BLaER1 treated with 17β-estradiol and CSF1 and Interleukin-3, amounts not matched to agents 10 nM and 100 nM (cell line): ENCODE data around the gene RBFOX1.

Source experiments
- H3K27ac ChIP-seq, 11 experiments: shearing (Covaris generic); formaldehyde crosslinking; 2 replicates each; pipeline ENCODE4 v1.8.1; 2022
- H3K27me3 ChIP-seq, 11 experiments: shearing (Covaris generic); formaldehyde crosslinking; 2 replicates each; pipeline ENCODE4 v1.8.1; 2022
- H3K36me3 ChIP-seq, 11 experiments: shearing (Covaris generic); formaldehyde crosslinking; 2 replicates each; pipeline ENCODE4 v1.8.1; 2022
- H3K4me1 ChIP-seq, 10 experiments: shearing (Covaris generic); formaldehyde crosslinking; 2 replicates each; pipeline ENCODE4 v1.8.1; 2022
- H3K4me2 ChIP-seq, 11 experiments: shearing (Covaris generic); formaldehyde crosslinking; 2 replicates each; pipeline ENCODE4 v1.8.1; 2022
- H3K4me3 ChIP-seq, 10 experiments: shearing (Covaris generic); formaldehyde crosslinking; 2 replicates each; pipeline ENCODE4 v1.8.1; 2022
- H3K9ac ChIP-seq, 11 experiments: shearing (Covaris generic); formaldehyde crosslinking; 2 replicates each; pipeline ENCODE4 v1.8.1; 2022
- H3K9me3 ChIP-seq, 11 experiments: shearing (Covaris generic); formaldehyde crosslinking; replicated peaks in 1 of 11; 2 replicates each; pipeline ENCODE4 v1.8.1; 2022
- H4K20me1 ChIP-seq, 11 experiments: shearing (Covaris generic); formaldehyde crosslinking; 2 replicates each; pipeline ENCODE4 v1.8.1; 2022
- Cebpa-rat ChIP-seq, 11 experiments: shearing (Covaris generic); IDR thresholded peaks; 2 replicates each; pipeline ENCODE4 v1.8.1; 2022

RBFOX1 gene

DNA sequence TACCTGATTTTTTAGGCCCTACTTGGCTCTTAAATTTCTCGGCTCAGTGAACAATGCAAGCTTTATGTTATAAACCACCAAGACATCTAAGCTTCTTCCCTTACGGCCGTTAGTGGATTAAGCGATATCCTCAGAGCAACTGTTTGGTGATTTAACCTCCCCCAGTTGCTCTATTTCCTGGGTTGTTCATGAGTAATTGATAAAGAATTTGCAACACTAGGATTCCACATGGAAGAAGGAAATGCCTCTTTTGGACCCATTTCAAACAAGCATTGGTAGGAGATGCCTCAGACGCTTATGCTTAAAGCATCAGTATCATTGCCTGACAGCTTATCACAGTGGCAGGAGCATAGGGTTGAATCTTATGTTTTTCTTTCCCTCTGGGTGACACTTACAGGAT is 65.3 kb downstream of the RBFOX1 start:
- TF ChIP-seq Cebpa-rat (IDR thresholded peaks at IDR 0.05): no peak
- H3K4me1 ChIP-seq: no peaks in the 10 kb centered on the region
- no peak overlapping the region for H3K4me2 ChIP-seq
- no peaks in the 10 kb centered on the region for H4K20me1 ChIP-seq
- no peaks in the 10 kb centered on the region for H3K36me3 ChIP-seq
- no peaks in the 10 kb centered on the region for H3K27me3 ChIP-seq
- H3K27ac ChIP-seq: no peak overlapping the region
- no peaks in the 10 kb centered on the region for H3K9me3 ChIP-seq
- no peak overlapping the region for H3K4me3 ChIP-seq
- H3K9ac ChIP-seq: no peak overlapping the region

DNA sequence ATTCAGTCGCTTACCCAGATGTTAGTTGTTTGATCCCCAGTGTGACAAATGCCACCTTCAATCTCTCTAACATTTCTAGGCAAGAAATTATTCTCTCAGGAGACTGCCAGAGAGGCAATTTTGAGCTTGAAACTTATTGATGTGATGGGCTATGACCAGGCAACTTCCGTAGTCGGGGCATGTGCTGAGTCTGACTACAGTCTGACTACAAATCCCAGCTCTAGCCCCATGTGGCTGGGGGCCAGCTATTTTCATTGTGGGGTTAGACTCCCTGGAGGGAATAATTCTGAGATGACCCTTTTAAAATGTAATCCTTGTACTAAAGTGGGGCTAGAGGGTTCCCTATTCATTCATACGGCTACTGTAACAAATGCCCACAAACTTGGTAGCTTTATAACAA is 65.9 kb downstream of the RBFOX1 start:
- H3K4me3 ChIP-seq: no peak overlapping the region
- no peak overlapping the region for H3K9ac ChIP-seq
- H3K36me3 ChIP-seq: no peaks in the 10 kb centered on the region
- no peaks in the 10 kb centered on the region for H3K4me1 ChIP-seq
- TF ChIP-seq Cebpa-rat (IDR thresholded peaks at IDR 0.05): no peak
- H3K27ac ChIP-seq: no peak overlapping the region
- H3K9me3 ChIP-seq: no peaks in the 10 kb centered on the region
- H3K27me3 ChIP-seq: no peaks in the 10 kb centered on the region
- no peak overlapping the region for H3K4me2 ChIP-seq
- no peaks in the 10 kb centered on the region for H4K20me1 ChIP-seq

DNA sequence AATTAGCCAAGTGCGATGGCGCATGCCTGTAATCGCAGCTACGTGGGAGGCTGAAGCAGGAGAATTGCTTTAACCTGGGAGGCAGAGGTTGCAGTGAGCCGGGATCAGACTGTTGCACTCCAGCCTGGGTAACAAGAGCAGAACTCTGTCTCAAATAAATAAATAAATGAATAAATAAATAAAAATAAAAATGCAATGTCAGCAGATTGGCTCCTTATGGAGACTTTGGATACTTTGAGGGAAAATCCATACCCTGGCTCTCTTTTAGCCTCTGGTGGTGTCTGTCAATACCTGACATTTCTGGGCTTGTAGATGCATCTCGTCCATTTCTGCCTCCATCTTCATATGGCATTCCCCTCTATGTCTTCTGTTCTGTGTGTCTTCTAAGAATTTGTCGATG is 66.7 kb downstream of the RBFOX1 start:
- no peaks in the 10 kb centered on the region for H4K20me1 ChIP-seq
- no peak overlapping the region for H3K9ac ChIP-seq
- no peak overlapping the region for H3K4me3 ChIP-seq
- TF ChIP-seq Cebpa-rat (IDR thresholded peaks at IDR 0.05): no peak
- no peak overlapping the region for H3K4me2 ChIP-seq
- no peak overlapping the region for H3K27ac ChIP-seq
- no peaks in the 10 kb centered on the region for H3K9me3 ChIP-seq
- H3K36me3 ChIP-seq: no peaks in the 10 kb centered on the region
- no peaks in the 10 kb centered on the region for H3K27me3 ChIP-seq
- H3K4me1 ChIP-seq: no peaks in the 10 kb centered on the region

DNA sequence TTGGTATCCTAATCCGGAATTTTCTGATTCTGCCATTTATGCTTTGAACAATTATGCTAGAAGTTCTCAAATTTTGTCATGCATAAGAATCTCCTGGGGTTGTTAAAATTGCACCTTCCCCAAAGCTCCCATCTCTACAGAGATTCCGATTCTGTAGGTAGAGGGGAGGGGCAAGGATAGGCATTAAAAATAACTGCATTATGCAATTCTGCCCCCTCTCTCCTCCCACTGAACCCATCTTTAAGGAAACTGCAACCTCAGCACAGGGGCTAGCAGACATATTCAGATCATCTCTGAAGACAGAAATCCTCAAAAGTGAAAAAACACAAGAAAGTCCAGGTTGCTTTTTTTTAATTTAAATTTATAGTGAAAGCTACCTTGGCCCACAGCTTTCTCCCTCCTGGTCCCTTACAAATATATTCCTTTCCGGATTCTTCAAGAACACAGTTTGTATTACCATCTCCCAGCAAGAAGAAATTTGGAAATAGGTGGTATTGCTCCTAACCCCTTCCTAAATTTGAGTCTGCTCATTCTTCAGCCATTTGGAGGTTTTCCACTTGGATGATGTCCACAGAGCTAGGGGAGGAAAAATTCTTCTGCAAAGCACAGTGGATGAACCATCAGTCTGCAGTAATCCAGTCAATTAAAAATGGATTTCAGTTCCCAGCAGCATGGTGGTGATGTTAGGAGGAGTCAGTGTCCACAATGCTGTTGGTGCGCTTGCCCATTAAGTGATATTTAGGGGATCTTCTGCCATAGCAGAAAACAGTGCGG is 67.7 kb downstream of the RBFOX1 start:
- Histone ChIP-seq H3K27ac (no peak overlapping the region), H3K4me2 (no peak overlapping the region), H3K27me3 (no peaks in the 10 kb centered on the region), H3K4me1 (no peaks in the 10 kb centered on the region), H4K20me1 (no peaks in the 10 kb centered on the region), H3K9ac (no peak overlapping the region), H3K36me3 (no peaks in the 10 kb centered on the region), H3K9me3 (no peaks in the 10 kb centered on the region), H3K4me3 (no peak overlapping the region)
- no peak for TF ChIP-seq Cebpa-rat (IDR thresholded peaks at IDR 0.05)

DNA sequence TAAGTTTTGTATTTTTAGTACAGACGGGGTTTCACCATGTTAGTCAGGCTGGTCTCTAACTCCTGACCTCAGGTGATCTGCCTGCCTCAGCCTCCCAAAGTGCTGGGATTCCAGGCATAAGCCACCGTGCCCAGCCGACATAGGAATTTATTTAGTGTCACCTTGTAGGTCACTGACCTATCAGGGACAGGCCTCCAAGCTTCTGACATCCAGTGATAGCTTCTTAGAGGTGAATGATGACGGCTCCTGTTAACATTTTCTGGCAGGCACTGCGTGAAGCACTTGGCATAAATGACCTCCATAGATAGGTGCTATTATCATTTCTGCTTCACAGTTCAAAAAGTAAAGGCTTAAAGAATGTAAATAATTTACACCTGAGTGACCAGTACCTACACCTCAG is 71.6 kb downstream of the RBFOX1 start:
- no peak overlapping the region for H3K27ac ChIP-seq
- H3K4me3 ChIP-seq: no peak overlapping the region
- no peaks in the 10 kb centered on the region for H3K9me3 ChIP-seq
- TF ChIP-seq Cebpa-rat (IDR thresholded peaks at IDR 0.05): no peak
- no peaks in the 10 kb centered on the region; a peak in 1 of 22 replicates for H4K20me1 ChIP-seq
- H3K9ac ChIP-seq: no peak overlapping the region
- no peak overlapping the region for H3K4me2 ChIP-seq
- H3K4me1 ChIP-seq: peaks cover 7 to 18% (median 12%) of the 10 kb centered on the region in 10 experiments; a peak in 18 of 20 replicates
- H3K27me3 ChIP-seq: peaks cover 0 to 9% (median 0%) of the 10 kb centered on the region in 11 experiments; a peak in 4 of 22 replicates
- H3K36me3 ChIP-seq: no peaks in the 10 kb centered on the region

DNA sequence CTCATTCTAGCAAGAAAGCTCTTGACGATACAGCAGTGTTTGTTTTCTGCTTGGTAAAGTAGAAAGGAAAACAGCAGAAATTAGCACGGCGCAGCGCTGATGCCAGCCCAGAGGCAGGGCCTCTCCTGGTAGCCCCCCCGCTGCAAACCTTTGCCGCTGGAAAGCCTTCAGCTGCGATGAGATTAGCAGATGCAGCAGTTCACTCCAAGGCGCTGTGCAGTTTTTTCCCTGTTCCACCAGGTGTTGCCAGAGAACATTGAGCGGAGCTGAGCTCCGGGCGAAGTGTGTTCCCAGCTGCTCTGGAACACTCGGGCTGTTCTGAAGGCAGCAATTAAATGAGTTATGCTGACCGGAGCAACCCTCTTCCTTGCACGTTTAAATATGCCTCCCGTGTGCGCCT is 72.5 kb downstream of the RBFOX1 start:
- Histone ChIP-seq H3K36me3 (no peaks in the 10 kb centered on the region), H3K9me3 (no peaks in the 10 kb centered on the region), H3K27ac (no peak overlapping the region), H3K27me3 (peaks cover 0 to 10% (median 0%) of the 10 kb centered on the region in 11 experiments; a peak in 4 of 22 replicates), H4K20me1 (no peaks in the 10 kb centered on the region; a peak in 1 of 22 replicates), H3K4me3 (no peak overlapping the region), H3K4me2 (no peak overlapping the region), H3K9ac (no peak overlapping the region), H3K4me1 (peaks cover 7 to 27% (median 21%) of the 10 kb centered on the region in 10 experiments; a peak in 18 of 20 replicates)
- TF ChIP-seq Cebpa-rat (IDR thresholded peaks at IDR 0.05): no peak

DNA sequence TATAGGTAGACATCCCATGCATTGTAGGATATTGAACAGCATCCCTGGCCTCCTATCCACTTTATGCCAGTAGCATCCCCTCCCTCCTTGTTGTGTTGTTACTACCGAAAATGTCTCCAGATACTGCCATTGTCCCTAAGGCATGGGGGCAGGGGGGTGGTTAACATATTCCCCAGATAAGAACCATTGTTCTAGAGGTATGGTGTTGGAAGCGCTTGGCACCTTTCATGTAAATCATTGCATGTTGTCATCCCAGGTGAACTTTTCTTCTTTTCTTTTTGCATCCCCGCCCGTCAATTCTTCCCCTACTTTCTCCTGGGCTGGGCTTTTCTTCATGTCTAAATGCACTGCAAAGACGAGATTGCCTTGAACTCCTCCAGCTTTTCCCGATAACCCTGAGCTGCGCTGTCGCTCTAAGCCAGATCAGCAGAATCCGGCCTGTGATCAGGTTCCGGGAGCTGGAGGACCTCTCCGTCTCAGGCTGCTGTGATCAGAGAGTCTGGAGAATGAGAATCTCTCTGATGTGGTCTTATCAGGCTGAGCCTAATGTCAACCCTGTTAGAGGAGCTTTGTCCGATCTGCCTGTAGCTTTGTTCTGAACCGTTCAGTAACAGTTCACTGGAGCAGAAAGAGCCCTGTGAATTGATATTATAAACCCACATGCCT is 76.2 kb downstream of the RBFOX1 start:
- H3K4me2 ChIP-seq: peak overlapping the region; percentile 50 to 89 (median 75)
- peak overlapping the region in 3 of 10 experiments; percentile 3 to 32 (median 15); a peak in 3 of 20 replicates for H3K4me3 ChIP-seq
- no peaks in the 10 kb centered on the region for H3K36me3 ChIP-seq
- no peaks in the 10 kb centered on the region; a peak in 1 of 22 replicates for H4K20me1 ChIP-seq
- no peak for TF ChIP-seq Cebpa-rat (IDR thresholded peaks at IDR 0.05)
- peaks cover 0 to 10% (median 0%) of the 10 kb centered on the region in 11 experiments; a peak in 4 of 22 replicates for H3K27me3 ChIP-seq
- H3K4me1 ChIP-seq: peaks cover 7 to 36% (median 23%) of the 10 kb centered on the region in 10 experiments; a peak in 18 of 20 replicates
- H3K9me3 ChIP-seq: no peaks in the 10 kb centered on the region
- H3K9ac ChIP-seq: peak overlapping the region in 2 of 11 experiments; percentile 28 to 33; a peak in 1 of 22 replicates
- H3K27ac ChIP-seq: no peak overlapping the region

DNA sequence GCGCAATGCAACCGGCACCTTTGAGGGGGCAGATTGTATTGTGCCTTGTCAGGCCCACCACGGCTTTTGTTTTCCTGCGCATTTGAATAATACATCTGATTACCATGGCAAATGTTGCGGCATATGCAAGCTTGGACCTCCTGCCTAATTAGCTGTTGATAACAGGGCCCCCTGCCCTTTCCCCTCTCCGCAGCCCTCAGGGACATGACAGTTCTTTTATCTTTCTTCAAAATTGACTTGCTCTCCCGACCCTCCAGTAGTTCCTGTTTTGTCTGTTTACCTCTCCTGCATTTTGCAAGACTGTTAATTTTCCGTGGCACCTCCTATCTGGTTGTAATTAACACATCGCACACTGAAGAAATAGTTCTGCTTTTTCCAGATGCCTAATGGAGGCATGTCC is 86.8 kb downstream of the RBFOX1 start:
- Histone ChIP-seq H3K36me3 (no peaks in the 10 kb centered on the region), H3K4me2 (peak overlapping the region in 10 of 11 experiments; percentile 7 to 42 (median 31); a peak in 10 of 22 replicates), H3K27ac (no peak overlapping the region), H3K4me3 (no peak overlapping the region), H3K4me1 (peaks cover 0 to 10% (median 7%) of the 10 kb centered on the region in 10 experiments; a peak in 10 of 20 replicates), H3K27me3 (no peaks in the 10 kb centered on the region), H3K9me3 (no peaks in the 10 kb centered on the region), H3K9ac (no peak overlapping the region), H4K20me1 (no peaks in the 10 kb centered on the region)
- TF ChIP-seq Cebpa-rat (IDR thresholded peaks at IDR 0.05): no peak

DNA sequence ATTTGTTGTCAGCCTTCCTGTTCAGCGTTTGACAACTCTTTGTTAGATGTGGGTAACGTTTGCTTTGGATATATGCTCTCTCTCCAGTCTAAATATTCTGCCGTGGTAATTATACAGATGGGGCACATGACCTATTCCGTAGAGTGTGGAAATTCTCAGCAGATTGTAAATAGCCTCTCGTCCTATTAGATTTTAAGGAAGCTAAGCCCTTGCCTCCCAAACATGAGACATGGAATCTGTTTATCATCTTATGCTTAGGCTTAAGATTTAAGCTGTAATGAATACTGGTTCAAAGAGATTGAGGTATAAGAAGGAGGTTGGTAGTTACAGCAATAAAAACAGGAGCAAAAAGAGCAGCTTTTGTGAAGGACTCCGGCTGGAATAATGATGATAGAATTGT is 87.4 kb downstream of the RBFOX1 start:
- Histone ChIP-seq H3K4me3 (no peak overlapping the region), H3K36me3 (no peaks in the 10 kb centered on the region), H3K9me3 (no peaks in the 10 kb centered on the region), H3K4me1 (peaks cover 0 to 10% (median 7%) of the 10 kb centered on the region in 10 experiments; a peak in 10 of 20 replicates), H4K20me1 (no peaks in the 10 kb centered on the region), H3K4me2 (peak overlapping the region in 5 of 11 experiments; percentile 8 to 42 (median 21); a peak in 3 of 22 replicates), H3K27ac (no peak overlapping the region), H3K27me3 (no peaks in the 10 kb centered on the region), H3K9ac (no peak overlapping the region)
- no peak for TF ChIP-seq Cebpa-rat (IDR thresholded peaks at IDR 0.05)
